Measurements from ENCODE around the gene CISH.
A peak's percentile ranks its signal among the peaks of the same experiment; 100 is the strongest.

The CISH gene

DNA sequence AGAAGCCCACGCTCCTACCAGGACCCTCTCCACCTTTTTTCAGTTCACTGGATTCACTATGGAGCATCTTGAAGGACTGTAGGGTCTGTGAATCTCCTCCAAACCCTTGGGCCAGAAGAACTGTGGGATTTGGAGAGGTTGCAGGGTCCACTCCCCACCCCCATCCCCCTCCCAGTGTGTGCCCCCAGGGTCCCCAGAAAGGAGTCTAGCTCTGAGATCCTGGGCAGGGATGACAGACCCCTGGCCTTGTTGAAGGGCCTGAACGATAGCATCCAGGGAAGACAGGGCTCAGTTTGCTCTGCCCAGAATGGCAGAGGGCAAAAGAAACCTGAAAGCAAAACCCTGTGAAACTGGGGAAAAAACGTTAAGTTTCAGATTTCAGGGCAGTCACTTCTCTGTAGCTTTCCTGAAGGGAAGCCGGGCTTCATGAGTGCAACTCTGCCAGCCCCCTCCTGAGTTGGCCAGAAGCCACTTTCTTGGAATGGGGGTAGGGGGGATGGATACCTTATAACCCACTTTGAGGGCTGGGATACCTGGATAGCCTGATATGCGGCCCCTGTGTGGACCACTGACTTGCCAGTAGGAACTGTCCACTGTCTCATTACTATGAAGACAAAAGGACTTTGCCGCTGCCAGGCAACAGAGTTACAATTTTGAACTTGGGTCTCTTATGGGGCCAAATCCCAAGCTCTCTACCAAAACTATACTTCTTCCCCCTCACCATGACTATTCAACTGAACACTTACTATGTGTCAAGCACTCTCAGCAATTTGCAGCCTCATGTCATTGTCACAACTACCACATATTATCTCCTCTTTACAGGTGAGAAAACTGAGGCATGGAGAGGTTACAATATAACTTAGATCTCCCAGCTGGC is 1.6 kb upstream of the CISH start:
- DNase-seq (ENCODE audit: low read depth in 3 of 3) = no peak

DNA sequence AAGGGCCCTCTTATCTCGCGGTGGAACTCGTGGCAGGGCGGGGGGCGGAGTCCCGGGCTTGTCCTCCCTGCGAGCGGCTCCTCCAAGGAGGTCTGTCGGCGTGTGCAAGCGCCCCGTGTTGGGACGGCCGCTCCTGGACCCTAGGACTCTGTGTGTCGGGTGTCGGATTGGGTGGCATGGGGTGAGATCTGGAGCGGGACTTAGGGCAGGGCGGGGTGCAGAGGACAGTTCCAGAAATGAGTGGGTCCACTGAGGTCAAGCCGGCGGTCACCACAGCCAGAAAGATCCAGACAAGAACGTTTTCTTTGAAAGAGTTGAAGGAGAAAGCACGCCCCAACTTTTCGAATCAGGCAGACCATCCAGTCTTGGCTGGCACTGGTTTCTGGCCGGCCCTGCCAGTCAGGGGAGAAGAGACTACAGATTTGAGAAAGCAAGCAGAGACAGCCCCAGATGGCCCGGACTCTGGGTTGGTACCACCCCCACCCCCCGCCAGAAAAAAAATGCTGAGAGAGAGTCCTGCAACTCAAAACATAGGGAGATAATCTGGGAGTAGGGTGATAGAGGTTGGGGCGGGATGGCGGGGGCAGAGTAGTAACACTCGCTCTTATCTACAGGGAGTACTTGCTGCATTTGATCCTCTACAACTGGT is 784 bp upstream of the CISH start:
- DNase-seq (ENCODE audit: low read depth in 3 of 3) = no peak

DNA sequence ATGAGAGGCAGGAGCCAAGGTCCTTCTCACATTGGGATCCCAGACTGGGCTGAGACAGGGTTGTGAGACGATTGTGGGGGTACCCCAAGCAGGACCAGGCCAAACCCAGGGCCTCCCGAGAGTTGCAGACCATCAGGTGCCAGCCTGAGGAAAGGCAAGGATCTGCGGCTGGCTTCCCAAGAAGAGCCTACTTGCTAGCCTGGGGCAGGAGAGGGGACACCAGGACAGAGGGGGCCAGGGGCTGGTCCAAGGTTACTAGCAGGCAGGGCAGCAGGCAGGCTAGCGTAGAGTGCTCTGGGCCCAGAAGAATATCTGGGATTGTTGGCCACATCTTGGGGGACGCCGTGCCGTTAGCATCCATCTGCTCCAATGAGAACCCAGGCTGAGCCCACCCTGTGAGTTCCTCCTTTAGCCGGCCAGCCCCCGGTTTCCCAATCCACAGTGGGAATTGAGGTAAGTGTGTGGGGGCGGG is 546 bp downstream of the CISH start:
- no peak for DNase-seq (ENCODE audit: low read depth in 3 of 3)

DNA sequence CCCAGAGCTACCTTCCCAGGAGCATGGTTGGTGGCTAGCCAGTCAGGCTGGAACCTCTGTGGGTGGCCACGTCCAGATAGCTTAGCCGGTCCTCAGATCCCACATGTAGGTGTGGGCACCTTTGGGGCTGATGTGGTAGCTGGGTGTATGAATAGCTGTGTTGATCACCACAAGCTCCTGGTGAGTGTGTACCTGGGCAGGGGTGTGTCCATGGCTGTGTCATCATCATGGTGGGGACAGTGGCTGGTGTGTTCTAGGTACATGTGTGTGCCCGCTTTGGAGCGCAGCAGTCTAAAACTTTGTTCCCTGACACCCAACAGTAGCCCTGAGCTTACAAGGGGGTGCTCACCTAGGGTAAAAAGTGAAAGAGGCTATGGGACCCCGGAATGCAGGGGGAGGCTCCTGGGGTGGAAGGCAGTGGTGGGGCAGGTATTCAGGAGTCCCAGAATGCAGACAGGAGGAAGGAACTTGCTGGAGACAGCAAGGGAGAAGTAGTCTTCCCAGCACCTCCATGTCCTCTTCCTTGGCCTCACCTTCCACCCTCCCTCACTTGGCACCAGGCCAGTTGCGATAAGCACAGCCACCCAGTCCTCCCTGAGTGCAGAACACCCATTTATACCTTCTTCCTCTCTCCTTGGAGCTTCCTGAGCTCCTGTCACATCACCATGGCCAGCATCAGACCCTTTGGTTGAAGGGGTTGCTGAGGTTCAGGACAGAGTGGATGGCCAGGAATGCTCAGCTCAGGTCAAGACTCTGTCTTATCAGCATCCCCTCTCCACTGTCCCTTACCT is 1.2 kb downstream of the CISH start:
- no peak for DNase-seq (ENCODE audit: low read depth in 3 of 3)

DNA sequence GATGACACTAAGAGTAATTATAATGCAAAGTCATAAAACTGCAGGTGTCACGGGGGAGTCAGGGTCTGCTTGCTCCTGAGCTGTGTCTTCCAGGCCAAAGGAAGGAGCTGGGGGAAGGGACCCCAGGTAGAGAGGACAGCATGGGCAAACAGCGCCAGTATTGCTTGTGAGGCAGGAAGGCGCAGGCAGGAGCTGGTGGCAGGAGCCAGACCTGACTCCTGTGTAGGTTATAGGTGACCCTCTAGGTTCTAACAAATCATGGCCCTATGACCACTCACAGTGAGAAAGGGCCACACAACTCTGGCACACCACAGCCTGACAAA is 1.9 kb downstream of the CISH start:
- DNase-seq (ENCODE audit: low read depth in 3 of 3) = no peak

DNA sequence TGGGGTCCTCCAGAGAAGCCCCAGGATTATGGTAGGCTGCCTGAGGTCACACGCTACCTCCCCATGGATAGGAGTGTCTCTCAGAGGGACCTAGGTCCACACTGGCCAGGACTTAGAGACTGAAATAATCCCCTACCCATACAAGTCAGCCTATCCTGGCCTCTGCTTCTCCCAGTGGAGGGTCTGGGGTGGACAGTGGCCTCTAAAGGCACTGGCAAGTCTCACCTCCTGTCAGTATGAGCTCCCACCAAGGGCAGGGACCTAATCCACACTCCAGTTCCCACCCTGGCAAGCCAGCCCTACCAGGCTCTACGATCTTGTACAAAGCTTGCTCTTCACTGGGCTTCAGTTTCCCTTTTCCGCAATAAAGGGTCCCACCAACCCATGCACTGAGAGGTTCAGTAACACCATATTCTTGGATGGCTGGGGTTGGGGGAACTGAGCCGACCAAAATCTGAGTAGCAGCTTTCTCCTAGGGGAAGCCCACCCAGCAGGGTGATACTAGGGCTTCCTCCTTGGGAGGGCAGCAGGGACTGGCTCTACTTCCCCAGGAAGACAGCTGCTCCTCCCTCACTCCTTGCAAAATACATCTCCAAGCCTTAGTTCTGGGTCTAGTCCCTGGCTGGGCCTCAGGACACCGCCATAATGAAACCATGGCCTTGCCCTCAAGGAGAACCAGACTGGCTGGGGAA is 2.4 kb downstream of the CISH start:
- DNase-seq (ENCODE audit: low read depth in 3 of 3) = no peak

DNA sequence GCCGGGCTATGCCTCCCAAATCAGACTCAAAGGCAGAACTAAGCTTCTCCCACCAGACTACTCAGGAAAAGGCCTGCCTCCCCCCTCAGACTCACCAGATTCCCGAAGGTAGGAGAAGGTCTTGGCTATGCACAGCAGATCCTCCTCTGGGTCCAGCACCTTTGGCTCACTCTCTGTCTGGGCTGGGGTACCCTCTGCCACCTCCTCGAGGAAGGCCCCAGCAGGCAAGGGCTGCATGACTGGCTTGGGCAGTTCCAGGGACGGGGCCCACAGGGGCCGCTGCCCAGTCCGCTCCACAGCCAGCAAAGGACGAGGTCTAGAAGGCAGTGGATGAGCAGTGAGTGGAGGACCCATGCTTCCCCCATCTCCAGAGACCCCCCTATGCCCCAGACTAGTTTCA is 3.3 kb downstream of the CISH start:
- DNase-seq (ENCODE audit: low read depth in 3 of 3) = no peak

DNA sequence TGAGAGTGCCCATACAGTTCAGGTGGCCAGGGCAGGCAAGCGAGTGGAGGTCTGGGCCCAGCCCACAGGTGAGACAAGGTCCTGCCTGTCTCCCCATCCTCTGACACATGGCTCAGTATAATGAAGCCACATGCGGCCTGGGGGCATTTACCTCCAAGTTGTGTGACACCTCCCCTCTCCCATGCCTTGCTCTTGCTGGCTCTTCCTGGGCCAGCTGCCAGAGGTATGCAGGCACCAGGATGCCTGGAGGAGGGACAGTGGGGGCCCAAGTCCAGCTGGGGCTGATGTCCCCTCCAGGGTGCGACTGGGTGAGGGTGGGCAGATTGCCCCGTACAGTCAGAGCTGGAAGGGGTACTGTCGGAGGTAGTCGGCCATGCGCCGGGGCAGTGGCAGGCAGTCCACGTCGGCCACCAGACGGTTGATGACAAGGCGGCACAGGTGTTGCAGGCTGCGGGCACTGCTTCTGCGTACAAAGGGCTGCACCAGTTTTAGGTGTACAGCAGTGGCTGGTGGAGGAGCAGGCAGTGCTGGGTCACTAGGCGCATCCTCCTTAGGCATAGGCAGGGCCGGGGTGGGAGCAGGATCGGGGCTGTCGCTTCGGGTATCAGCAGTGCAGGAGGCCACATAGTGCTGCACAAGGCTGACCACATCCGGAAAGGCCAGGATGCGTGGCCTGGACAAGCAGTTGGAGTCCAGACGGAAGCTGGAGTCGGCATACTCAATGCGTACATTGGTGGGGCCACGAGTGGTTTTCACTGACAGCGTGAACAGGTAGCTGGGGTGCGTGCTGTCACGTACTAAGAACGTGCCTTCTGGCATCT is 4.1 kb downstream of the CISH start:
- DNase-seq (ENCODE audit: low read depth in 3 of 3) = no peak

DNA sequence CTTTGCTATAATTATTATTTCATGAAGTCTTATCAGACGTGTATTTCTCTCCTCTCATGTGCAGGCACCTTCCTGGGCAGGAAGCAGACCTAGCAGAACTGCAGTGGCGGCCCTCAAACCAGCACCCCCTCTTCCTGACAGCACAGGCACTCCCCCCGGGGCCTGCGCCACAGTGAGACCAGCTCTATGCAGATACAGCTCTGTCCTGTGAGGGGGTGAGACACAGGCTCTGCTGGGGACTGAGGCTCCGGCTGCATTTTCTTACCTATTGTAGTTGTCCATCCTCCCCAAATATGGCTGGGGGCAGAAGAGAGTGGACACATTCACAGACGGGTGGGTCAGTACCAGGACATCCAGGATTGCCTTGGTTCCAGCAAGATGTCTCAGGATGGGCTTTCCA is 5.0 kb downstream of the CISH start:
- DNase-seq (ENCODE audit: low read depth in 3 of 3) = no peak

DNA sequence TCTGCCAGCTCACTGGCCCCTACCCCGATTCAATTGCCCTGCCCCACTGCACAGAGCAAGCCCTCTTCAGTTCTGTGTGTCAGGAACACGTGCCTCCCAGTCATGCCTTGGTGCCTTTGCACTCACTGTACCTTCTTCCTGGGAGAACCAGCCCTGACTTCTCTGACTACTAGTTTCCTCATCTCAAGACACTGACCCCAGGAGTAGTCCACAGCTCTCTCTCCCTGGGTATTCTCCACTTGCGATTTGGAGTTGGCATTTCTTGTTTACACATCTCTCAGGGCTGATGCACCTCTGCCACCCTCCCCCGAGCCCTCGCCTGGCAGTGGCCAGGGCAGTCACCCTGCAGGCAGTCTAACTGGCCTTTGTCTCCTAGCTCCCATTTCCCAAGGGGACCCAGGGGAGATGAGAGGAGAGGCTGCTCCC is 5.7 kb downstream of the CISH start:
- no peak for DNase-seq (ENCODE audit: low read depth in 3 of 3)

DNA sequence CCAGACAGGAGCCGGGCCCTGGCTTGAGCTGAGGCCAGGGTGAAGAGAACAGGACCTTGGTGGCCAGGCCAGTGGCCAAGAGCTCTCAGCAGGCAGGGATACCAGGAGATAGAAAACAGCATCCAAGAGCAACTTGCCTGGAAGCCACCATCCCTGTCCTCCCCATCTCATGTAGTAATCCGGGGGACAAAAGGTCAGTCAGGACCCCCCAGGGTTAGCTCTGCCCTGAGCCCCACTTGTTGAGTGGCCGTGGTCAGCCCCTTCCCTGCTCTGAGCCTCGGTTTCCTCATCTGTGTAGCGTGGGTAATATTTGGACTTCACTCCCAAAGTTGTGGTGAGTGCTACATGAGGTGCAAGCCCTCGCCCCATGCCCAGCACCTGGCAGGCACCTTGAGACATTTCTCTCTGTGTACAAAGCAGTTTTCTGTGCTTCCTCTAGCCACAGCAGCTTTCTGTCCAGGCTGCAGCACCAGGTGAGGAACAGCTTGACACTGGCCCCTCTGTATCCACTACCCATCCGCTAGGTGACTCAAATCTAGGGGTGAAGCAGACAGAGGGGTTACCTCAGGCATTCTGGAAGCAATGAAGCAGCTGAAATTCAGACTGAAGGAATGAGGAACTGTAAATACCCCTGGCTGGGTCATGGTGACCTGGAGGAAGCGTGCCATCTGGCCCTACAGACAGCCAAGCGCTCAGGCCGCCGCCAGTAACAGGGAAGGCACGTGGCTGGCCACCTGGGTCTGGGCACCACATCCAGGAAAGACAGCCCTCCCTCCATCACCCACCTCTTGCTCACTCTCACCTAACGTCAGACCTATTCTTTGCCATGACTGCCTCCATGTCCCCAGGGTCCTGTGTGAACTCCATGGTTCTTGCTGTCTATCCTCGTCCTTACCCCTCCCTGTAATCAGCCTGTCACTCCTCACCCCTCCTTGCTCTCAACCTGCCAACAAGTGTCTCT is 6.7 kb downstream of the CISH start:
- no peak for DNase-seq (ENCODE audit: low read depth in 3 of 3)

DNA sequence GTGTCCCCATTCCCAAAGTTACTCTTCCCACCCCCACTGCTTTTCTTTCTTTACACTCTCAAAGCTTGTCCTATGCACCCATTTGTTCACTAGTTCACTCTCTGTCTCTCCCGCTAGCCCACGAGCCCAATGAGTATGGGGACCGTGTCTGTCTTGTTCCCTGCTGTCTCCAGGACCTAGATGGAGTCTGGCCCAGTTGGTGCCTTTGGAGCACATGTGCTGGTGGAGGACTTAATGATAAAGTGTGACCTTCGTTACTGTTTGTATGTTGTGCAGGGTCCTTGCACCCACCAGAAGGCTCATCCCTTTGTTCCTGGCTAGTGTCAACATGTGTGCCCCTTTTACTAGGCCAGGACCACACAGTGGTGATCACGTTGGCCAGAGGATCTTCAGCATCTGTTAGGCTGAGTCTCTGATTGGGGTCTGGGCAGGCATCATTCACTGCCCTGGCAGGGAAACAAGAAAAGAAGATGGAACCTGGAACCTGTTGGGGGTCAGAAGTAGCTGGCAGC is 7.4 kb downstream of the CISH start:
- DNase-seq (ENCODE audit: low read depth in 3 of 3) = no peak

DNA sequence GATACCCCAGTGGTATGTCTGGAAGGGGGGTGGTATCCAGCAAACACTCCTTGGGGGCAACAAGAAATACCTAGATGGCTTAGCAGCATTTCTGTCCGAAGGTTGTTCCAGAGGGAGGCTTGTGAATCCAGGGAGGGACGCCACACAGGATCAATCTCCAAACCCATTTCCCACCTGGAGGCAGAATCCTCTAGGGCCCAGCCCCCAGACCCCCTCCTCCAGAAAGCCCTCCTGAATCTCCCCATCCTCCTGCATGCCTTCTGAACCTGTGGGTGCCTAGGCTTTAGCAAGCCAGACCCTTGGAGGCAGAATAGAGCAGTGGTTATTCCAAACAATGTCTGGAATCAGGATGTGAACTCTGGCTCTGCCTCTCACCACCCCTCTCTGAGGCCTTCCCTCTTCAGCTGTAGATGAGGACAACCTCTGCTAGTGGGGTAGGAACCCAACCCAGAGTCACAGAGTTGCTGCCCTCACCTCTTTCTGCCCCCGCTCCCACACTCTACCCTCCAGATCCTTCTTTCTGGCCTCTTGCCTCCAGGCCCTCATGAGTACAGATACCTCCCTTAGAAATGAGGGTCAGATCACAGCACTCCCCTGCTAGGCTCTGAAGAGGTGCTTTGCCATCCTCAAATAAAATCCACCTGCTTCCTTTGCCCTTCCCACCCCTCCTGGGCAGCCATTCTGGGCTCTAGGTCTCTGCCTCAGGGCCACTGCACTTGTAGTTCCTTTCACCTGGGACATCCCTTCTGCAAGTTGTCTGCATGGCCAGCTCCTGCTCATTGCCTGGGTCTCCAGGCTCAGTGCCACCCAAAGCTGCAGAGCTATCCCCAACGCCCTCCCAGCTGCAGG is 8.1 kb downstream of the CISH start:
- DNase-seq (ENCODE audit: low read depth in 3 of 3) = no peak

DNA sequence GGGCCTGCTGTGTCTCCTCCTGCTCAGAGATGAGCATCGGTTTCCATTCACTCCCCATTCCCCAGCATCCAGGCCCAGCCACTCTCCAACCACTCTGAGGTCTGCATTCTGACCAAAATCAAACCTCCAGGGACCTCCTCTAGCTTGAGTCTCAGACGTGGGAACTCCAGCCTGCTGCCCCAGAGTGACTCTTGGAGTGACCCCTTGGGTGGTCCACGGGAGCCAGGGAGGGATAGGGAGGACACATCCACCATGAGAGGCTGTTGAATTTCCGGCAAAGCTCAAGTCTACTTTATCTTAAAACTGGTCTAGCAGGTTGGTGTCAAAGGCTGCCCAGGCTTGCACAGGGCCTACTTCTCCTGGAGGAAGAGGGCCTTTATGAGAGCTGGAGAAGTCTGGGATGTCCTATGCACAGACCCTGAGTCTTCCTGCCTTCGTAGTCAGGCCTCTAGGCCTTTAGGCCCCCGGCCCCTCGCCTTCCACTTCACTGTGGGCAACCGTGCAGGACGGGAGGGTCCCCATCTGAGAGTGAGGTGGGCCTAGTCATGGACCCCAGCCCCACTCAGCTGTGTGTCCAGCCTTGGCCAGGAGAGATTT is 8.9 kb downstream of the CISH start:
- no peak for DNase-seq (ENCODE audit: low read depth in 3 of 3)

DNA sequence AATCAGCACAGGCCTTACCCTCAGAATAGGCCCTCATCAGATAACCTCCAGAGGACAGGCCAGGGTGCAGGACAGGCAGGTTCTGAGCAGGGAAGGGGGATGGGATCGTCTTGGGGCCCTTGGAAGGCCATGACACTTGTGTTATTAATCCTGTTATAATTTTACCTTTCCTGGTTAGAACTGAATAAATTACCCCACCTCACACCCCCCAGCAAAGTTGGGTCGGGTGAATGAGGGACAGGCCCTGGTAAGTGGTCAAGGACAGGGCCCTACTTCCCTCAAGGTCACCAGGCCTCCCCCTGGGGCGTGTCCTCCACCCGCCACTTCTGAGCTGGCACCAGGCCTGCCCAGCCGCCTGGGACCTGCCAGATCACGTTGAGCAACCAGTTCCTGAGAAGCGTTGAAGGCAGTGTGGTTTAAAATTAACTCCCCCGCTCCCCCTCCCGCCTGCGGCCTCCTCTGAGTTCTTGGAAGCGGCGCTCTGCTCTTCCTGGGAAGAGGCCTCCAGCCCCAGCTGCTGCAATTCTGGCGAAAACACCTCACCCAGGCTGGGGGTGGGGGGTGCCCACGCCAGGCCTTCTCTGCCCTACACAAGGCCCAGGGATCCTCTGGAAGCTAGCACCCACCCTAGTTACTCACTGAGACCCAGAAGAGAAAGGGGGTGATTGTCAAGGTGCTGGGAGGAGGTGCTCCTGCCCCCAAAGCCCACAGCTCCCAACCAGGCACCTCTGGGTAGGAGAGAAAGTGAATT is 10.6 kb downstream of the CISH start:
- DNase-seq (ENCODE audit: low read depth in 3 of 3) = peak; percentile 85 to 95 (median 93)

DNA sequence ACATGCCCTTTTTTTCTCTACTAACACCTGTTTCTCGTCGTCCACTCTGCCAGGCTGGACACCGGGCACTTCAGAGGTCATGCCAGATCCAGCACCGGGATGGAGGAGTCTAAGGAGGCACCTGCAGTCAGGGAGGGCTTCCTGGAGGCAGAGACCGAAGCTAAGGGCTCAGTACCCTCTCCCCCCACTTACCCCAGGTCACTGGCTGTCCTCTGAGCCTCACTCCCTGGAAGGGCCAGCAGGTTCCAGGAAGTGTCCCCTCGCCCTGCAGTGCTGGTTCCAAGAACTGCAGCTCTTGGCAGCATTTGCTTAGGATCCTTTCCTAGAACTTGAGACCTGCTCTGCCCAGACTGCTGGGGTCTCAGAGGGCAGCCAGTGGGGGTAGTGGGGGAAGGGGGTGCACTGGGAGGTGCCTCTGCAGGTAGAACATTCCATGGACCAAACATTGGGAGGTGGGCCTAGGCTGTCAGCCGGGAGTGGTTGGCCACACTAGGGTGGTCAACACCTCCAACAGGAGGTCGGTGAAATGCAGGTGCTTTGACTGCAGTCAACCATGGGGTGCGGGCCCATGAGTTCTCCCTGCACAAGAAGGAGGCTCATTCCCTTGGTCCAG is 11.3 kb downstream of the CISH start:
- no peak for DNase-seq (ENCODE audit: low read depth in 3 of 3)

DNA sequence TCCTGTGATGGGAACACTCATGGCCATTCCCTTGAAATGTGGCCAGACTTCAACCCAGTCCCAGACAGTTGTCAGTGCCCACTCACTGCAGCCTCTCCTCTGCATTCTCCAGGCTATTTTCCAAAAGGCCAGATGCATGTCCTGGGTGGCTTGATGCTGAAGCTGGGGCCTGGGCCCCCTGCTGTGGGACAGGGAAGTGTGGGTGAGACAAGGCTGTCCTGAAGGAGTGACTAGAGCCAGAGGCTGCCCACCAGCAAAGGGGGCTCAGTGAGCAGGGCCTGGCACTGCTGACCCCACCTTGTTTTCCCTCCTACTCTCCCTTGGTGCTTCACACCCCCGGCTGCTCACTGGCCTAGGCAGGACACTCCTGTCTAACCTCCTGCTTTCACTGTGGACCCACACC is 11.9 kb downstream of the CISH start:
- no peak for DNase-seq (ENCODE audit: low read depth in 3 of 3)
